ENCODE data around the gene EHBP1. TPM values are rescaled to one million over a fixed set of nuclear protein-coding genes. Genes with fewer than 3 reads are reported as not detected.

EHBP1 gene
- polyA plus RNA-seq, 1 of the 3 experiments (the other 2 are of a cell fraction): 62.7 TPM

GRCh38 chr2:62672601-62673000 is 32.9 kb upstream of the EHBP1 start:
- H3K79me2 ChIP-seq (ENCODE audit: insufficient read depth): no peaks in the 10 kb centered on the region
- no peaks in the 10 kb centered on the region for H3F3A ChIP-seq (replicated peaks; ENCODE audit: insufficient read depth)
- ChIA-PET CTCF (no interaction called here), POLR2A (no interaction called here)
- peak overlapping the region; percentile 46 to 79; a peak in 2 of 4 replicates for H3K27ac ChIP-seq (ENCODE audit: low read depth in 2 of 2, low read length in 1 of 2)
- WGBS (ENCODE audit: low lambda C conversion rate): 80% methylated on average over 1 of the region's 1 CpG
- no peak overlapping the region for H3K4me3 ChIP-seq (ENCODE audit: low read depth in 2 of 2, low read length in 1 of 2)
- H3K9ac ChIP-seq: no peak overlapping the region
- no peaks in the 10 kb centered on the region for H3K9me2 ChIP-seq
- H2AFZ ChIP-seq (ENCODE audit: low read depth): peak overlapping the region; percentile 70; the same call in 1 of the 2 replicates
- H3K27me3 ChIP-seq (ENCODE audit: insufficient read depth): no peaks in the 10 kb centered on the region
- peak overlapping the region; percentile 55; the same call in 1 of the 2 replicates for H3K4me2 ChIP-seq
- H3K9me3 ChIP-seq: no peaks in the 10 kb centered on the region
- H3K4me1 ChIP-seq (ENCODE audit: control insufficient read depth in 1 of 2, insufficient read depth in 2 of 2, low read depth in 1 of 2, low read length in 1 of 2): peaks cover 0 to 11% of the 10 kb centered on the region in 2 experiments; a peak in 2 of 4 replicates
- H3K36me3 ChIP-seq (replicated peaks in 1 of 2; ENCODE audit: control insufficient read depth in 1 of 2, insufficient read depth in 2 of 2, low read length in 1 of 2): no peaks in the 10 kb centered on the region
- DNase-seq: no peak
- no peaks in the 10 kb centered on the region for H4K20me1 ChIP-seq (ENCODE audit: insufficient read depth)
- no peak; the same call in 1 of the 2 replicates for TF ChIP-seq PBX3 (IDR thresholded peaks at IDR 0.05)
- peak; percentile 91 for TF ChIP-seq TEAD4 (IDR thresholded peaks at IDR 0.05; ENCODE audit: borderline replicate concordance, insufficient read depth)
- no peak for TF ChIP-seq MXI1 (IDR thresholded peaks at IDR 0.05; ENCODE audit: low read depth, low read length)
- TF ChIP-seq, protein P1, sequence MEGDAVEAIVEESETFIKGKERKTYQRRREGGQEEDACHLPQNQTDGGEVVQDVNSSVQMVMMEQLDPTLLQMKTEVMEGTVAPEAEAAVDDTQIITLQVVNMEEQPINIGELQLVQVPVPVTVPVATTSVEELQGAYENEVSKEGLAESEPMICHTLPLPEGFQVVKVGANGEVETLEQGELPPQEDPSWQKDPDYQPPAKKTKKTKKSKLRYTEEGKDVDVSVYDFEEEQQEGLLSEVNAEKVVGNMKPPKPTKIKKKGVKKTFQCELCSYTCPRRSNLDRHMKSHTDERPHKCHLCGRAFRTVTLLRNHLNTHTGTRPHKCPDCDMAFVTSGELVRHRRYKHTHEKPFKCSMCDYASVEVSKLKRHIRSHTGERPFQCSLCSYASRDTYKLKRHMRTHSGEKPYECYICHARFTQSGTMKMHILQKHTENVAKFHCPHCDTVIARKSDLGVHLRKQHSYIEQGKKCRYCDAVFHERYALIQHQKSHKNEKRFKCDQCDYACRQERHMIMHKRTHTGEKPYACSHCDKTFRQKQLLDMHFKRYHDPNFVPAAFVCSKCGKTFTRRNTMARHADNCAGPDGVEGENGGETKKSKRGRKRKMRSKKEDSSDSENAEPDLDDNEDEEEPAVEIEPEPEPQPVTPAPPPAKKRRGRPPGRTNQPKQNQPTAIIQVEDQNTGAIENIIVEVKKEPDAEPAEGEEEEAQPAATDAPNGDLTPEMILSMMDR (IDR thresholded peaks at IDR 0.05): no peak
- TF ChIP-seq NRF1 (IDR thresholded peaks at IDR 0.05; ENCODE audit: low read depth, low read length): no peak
- TF ChIP-seq FOXM1 (IDR thresholded peaks at IDR 0.05; ENCODE audit: low read depth): no peak
- TF ChIP-seq RCOR1 (IDR thresholded peaks at IDR 0.05; ENCODE audit: low read length): no peak
- TF ChIP-seq MEF2A (IDR thresholded peaks at IDR 0.05; ENCODE audit: borderline replicate concordance, low read depth): no peak
- no peak for TF ChIP-seq FOSL2 (IDR thresholded peaks at IDR 0.05; ENCODE audit: borderline replicate concordance, low read depth)
- peak in 1 of 2 experiments; percentile 51; a peak in 1 of 4 replicates for TF ChIP-seq EP300 (IDR thresholded peaks at IDR 0.05; ENCODE audit: borderline replicate concordance in 1 of 2, low read depth in 1 of 2, low read length in 1 of 2)
- TF ChIP-seq JUND (IDR thresholded peaks at IDR 0.05): peak; percentile 18; the same call in 1 of the 2 replicates
- no peak for TF ChIP-seq YY1 (IDR thresholded peaks at IDR 0.05; ENCODE audit: low read depth)
- no peak for TF ChIP-seq RAD21 (IDR thresholded peaks at IDR 0.05; ENCODE audit: low read length)
- peak; percentile 27; the same call in 1 of the 2 replicates for TF ChIP-seq NFIC (IDR thresholded peaks at IDR 0.05; ENCODE audit: borderline replicate concordance)
- TF ChIP-seq SIN3A (IDR thresholded peaks at IDR 0.05; ENCODE audit: borderline replicate concordance, low read depth, low read length): no peak
- TF ChIP-seq, protein P2, sequence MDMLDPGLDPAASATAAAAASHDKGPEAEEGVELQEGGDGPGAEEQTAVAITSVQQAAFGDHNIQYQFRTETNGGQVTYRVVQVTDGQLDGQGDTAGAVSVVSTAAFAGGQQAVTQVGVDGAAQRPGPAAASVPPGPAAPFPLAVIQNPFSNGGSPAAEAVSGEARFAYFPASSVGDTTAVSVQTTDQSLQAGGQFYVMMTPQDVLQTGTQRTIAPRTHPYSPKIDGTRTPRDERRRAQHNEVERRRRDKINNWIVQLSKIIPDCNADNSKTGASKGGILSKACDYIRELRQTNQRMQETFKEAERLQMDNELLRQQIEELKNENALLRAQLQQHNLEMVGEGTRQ (IDR thresholded peaks at IDR 0.05; ENCODE audit: borderline replicate concordance, low read depth, low read length): no peak
- TF ChIP-seq EZH2phosphoT487 (IDR thresholded peaks at IDR 0.05; ENCODE audit: borderline replicate concordance, low read depth): no peak
- no peak for TF ChIP-seq GABPA (IDR thresholded peaks at IDR 0.05; ENCODE audit: low read depth)
- TF ChIP-seq REST (IDR thresholded peaks at IDR 0.05; ENCODE audit: low read depth, low read length): peak; percentile 72; the same call in 1 of the 2 replicates
- no peak for TF ChIP-seq RFX5 (IDR thresholded peaks at IDR 0.05; ENCODE audit: low read length)
- TF ChIP-seq USF1 (IDR thresholded peaks at IDR 0.05; ENCODE audit: borderline replicate concordance, low read depth): no peak
- TF ChIP-seq ELF1 (IDR thresholded peaks at IDR 0.05): no peak
- 0 out of 2 replicates have a peak, but pooled peaks have one; percentile 29 for TF ChIP-seq TAF1 (IDR thresholded peaks at IDR 0.05; ENCODE audit: borderline replicate concordance, low read depth, low read length)
- TF ChIP-seq CHD2 (IDR thresholded peaks at IDR 0.05; ENCODE audit: low read length, partially characterized antibody): no peak
- TF ChIP-seq FOXJ3 (CRISPR knock-in tag; IDR thresholded peaks at IDR 0.05): no peak
- TF ChIP-seq, protein P3, sequence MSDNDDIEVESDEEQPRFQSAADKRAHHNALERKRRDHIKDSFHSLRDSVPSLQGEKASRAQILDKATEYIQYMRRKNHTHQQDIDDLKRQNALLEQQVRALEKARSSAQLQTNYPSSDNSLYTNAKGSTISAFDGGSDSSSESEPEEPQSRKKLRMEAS (IDR thresholded peaks at IDR 0.05; ENCODE audit: low read depth): no peak
